Amygdala (tissue), 56 donors: ENCODE measurements around the gene SPSB3.

Experiments
- DNase-seq, 56 donors: peaks; one replicate each; lab custom pipeline; 2025; lab: John Stamatoyannopoulos, UW

SPSB3 gene

DNA sequence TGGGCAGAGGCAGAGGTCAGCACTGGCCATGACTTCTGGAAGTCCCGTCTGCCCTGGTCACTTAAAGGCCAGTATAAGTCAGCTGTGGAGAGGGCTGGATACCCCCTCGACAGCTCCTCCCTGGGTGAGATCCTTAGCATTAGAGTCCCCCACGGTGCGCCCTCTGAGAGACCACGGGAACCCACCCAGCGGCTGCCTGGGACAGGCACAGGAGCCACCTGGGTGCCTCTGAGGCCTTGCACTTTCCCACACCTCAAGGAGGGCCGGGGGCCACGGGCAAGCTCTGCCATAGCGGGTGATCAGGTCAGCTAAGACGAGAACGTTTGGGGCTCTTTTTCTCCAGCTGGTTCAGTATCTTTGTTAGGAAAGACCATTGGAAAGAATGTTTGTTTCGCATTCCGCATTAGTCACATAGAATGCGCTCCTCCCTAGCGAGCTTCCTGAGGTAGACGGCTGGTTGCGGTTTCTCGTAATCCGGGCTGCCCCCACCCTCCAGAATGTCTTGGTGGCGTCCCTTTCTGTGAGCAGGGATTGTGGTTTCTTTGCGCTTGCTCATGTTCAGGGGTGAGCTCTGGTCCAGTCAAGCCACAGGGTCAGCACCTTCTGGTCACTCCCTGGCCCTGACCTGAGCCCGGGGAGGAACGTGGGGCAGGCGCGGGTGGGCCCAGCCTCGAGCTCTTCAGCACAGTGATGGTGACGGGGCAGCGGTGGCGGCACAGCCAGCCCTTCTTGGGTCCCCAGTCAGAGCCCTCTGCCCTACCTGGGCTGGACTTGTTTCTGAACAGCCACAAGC lies 36.3 kb downstream of the SPSB3 start:
- no peak for DNase-seq

DNA sequence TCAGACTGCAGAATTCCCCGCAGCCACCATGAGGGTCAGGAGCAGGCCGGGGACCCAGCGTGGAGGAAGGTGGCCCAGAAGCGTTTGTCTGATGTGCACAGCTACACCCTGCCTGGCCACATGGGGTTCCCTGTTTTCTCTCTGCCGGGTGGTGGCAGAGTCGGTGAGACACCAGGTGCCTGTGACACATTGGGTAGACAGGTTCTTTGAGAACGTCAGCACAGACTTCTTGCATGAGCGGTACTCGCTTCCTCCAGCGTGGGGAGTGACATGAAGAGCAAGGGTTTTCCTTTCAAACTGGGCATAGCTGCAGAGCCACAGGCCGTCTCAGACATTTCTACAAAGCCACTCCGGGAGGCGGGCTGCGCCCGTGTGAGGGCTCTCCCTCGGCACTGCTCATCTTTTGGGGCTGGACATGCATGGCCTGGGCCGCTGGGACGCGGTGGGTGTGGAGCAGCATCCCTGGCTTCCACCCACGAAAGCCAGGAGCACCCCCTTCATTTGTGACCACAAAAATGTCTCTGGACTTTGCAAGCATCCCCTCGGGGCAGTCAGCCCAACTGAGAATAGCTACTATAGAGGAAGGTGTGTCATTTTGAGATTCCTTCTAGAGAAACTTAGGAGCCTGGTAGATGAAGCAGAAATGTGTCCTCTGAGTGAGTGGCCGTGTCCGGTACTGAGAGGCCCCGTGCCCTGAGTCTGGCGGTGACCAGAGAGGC lies 37.0 kb downstream of the SPSB3 start:
- no peak for DNase-seq

GRCh38 chr16:1744338-1744840 lies 38.0 kb downstream of the SPSB3 start:
- DNase-seq = no peak

DNA sequence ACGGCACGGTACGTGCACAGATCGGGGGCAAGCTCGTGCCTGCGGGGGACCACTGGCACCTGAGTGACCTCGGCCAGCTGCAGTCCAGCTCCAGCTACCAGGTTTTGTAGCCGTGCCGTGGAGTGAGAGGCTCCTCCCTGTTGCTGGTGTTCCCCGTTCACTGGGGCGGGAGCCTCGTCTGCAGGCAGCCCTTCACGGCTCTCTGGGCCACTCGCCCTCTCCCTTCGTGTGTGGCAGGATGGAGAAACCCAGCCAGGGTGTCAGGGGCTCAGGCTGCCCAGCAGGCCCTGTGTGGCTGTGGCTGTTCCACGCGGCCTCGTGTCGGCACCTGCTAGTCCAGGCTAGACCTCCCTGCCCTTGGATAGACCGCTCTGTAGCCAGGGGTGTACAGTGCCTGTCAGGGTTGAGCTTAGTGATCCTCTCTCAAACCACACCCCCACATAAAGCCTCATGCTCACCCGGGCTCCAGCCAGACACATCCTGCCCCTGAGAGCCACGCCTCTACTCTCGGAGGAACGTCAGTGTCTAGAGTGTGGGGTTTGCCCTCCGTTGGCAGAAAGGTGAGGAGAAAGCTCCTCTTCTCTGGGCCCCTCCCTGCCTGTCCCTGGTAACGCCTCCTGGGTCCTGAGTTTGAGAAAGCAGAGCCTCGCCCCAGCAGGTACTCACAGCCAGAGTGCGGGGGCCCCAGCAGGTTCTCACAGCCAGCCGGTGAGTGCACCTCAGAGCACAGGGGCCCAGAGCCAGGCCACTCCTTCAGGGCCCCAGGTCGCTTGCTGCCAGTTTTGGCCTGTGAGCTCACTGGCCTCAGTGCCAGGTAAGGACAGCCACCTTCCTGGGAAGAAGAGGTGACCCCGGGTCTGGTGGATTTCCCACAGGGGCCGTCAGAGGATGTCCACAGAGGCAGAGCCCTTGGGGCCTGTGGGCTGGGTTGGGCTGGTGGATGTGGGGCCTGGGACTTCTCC lies 38.7 kb downstream of the SPSB3 start:
- no peak for DNase-seq

DNA sequence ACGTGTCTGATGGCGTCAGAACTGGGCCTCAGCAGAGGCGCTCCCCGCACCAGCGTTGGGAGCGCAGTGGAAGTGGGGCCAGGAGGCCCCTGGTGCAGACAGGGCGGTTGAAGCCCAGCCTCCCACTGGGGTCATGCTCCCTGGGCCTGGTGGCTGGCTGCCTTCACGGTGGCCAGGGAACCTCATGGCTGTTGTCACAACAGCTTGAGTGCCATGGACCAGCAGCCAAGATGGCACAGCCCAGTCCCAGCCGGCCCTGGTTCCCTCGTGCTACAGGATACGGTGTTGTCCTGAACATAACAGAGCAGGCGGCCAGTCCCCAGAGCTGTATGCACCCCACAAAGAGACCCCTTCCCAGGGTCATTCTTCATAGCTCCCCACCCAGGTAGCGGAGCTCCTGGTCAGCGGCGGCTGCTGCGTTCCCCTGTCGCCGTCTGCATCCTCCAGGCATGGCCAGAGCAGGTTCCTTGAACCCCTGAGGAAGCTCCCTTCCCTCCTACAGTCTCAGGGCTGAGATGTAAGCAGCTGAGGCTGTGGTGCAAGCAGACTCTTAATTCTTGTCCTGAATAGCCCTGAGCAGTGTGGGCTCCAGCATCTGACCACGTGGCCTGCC lies 40.7 kb downstream of the SPSB3 start:
- peak in 1 of 56 donors; percentile 17 for DNase-seq

GRCh38 chr16:1740781-1741490 lies 41.4 kb downstream of the SPSB3 start:
- DNase-seq = no peak

- DNase-seq = no peak
Measured at GRCh38 chr16:1740234-1740633, 42.1 kb downstream of the SPSB3 start.

DNA sequence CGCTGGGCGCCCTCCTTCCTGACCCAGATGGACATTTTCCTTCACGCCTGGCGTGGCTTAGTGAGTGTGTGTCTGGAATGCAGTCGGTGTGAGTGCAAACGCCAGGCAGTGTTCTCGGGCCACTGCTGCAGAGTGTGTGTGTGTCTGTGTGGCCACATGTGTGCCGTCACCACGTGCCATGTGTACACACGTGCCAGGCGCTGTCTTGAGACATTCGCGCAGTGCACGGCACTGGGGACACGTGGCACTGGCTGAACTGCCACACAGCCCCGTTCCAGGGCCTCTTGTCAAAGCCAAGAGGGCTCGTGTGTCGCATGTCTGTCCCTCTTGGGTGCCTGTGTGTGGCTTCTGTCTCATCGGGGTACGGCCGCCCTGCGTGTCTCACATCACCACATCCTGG lies 47.6 kb downstream of the SPSB3 start:
- DNase-seq = no peak

DNA sequence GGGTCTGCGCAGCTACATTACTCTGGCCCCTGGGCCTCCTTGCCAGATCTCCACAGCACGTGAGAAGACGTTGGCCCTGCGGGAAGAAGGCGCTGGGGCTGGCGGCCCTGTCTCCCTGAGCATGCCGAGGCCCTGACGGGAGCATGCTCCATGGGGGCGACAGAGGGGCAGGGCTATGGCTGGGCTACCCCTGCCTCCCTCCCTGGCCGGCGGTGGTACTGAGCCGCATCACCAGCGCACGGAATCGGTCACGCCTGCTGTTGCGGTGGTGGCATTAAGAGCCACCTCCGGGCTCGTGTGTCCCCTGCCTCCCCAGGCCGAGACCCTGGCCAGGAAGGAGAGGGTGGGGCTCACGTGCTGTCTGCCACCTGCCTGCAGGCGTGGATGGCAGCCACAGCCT lies 48.2 kb downstream of the SPSB3 start:
- DNase-seq = no peak

- DNase-seq = peak in 4 of 56 donors; percentile 19 to 35 (median 27)
Measured at GRCh38 chr16:1732551-1732987, 49.8 kb downstream of the SPSB3 start.

DNA sequence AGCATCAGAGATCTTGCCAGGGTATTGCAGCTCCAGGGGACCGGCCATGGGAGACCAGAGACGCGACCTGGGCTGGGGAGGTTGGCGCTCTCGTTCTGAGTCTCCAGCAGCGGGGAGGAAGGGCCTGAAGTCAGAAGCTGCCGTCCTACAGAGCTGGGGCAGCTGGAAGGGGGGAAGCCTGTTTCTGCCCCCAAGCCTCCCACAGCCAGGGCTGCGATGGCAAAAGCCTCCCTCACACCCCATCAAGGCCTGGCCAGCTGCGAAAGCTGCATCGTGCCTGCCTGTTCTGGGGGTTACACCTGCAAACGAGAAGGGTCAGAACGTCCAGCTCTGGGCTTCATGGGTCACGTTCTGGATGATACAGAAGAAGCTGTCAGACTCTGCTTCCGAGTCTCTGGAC lies 50.3 kb downstream of the SPSB3 start:
- DNase-seq = no peak

DNA sequence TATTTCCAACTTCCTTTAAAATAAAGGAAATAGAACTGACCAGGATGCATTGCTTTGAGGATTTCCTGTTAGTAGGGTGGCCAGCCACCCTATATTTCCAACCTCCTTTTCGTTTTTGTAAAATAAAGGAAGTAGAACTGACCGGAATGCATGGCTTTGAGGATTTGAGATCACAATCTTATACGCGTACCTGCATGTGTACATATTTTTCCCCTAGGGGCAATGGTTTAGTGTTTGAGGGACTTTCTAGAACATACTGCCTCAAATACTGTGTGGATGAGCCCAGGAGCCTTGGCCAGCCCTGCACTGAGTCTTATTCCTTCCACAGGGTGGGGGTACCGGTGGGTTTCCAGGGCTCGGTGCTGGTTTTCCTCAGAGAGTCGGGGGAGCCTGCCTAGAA lies 50.8 kb downstream of the SPSB3 start:
- no peak for DNase-seq

DNA sequence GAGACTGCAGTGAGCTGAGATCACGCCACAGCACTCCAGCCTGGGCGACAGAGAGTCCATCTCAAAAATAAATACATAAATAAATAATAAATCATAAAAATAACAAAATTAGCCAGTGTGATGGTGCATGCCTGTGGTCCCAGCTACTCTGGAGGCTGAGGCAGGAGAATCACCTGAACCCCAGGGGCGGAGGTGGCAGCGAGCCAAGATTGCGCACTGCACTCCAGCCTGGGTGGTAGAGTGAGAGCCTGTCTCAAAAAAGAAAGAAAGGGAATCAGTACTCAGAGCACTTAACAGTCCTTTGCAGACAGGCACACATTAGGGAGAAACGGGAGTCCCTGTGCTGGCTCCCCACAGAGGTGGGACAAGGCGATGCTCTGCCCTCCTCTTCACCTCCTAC lies 51.3 kb downstream of the SPSB3 start:
- DNase-seq = no peak

DNA sequence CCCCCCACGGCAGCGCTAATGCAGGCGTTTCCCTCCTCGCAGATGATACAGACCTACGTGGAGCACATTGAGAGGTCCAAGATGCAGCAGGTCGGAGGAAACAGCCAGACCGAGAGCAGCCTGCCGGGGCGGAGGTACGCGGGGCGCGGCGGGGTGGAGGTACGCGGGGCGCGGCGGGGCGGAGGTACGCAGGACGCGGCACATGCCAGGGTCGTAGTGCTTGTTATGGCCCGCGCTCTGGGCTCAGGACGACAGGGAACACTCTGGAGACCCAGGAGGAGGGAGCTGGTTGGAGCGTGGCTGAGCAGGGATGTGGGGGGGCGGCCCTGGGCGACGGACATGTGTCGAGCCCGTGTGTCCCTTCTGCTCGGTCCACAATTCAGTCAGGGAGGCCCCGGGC lies 52.9 kb downstream of the SPSB3 start:
- DNase-seq = no peak

DNA sequence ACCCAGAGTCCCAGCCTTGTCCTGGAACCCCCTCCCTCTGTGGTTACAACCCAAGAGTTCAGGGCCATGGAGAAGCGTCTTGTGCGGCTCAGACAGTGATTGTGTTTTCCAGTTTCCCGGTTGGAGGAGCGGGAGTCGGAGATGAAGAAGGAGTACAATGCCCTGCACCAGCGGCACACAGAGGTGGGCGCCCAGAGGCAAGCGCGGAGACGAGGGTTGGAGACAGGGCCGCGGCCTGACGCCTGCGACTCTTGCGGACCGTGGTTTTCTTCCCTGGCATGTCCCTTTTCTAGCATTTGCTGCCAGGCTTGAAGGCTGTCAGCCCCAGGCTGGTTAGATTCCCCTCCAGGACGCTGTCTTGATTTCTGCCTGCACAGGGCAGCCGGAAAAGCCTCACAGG lies 53.3 kb downstream of the SPSB3 start:
- DNase-seq = no peak

- no peak for DNase-seq
Measured at GRCh38 chr16:1727651-1728624, 54.4 kb downstream of the SPSB3 start.
